ENCODE data around the gene MSL1.

DNA sequence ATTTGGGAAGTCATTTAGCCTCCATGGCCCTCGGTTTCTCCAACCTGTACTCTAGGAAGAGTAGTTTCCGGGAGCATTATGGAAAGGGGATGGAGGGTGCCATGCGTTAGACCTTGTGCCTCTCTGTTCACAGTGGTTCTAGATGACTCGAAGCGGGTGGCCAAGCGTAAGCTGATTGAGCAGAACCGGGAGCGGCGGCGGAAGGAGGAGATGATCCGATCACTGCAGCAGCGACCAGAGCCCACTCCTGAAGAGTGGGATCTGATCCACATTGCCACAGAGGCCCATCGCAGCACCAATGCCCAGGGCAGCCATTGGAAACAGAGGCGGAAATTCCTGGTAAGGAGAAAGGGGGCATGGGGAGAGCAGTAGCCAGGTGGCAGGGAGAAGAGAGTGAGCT is 37.3 kb upstream of the MSL1 start:
- TF ChIP-seq NCOR1 (IDR thresholded peaks at IDR 0.05; ENCODE audit: borderline replicate concordance, low read length) = no peak
- no peak for TF ChIP-seq ZNF7 (CRISPR knock-in tag; IDR thresholded peaks at IDR 0.05)
- no peak for TF ChIP-seq ZEB1 (IDR thresholded peaks at IDR 0.05; ENCODE audit: insufficient replicate concordance, low read depth)
- TF ChIP-seq, protein P1, sequence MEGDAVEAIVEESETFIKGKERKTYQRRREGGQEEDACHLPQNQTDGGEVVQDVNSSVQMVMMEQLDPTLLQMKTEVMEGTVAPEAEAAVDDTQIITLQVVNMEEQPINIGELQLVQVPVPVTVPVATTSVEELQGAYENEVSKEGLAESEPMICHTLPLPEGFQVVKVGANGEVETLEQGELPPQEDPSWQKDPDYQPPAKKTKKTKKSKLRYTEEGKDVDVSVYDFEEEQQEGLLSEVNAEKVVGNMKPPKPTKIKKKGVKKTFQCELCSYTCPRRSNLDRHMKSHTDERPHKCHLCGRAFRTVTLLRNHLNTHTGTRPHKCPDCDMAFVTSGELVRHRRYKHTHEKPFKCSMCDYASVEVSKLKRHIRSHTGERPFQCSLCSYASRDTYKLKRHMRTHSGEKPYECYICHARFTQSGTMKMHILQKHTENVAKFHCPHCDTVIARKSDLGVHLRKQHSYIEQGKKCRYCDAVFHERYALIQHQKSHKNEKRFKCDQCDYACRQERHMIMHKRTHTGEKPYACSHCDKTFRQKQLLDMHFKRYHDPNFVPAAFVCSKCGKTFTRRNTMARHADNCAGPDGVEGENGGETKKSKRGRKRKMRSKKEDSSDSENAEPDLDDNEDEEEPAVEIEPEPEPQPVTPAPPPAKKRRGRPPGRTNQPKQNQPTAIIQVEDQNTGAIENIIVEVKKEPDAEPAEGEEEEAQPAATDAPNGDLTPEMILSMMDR (CRISPR knock-in tag; IDR thresholded peaks at IDR 0.05) = no peak
- no peak for TF ChIP-seq PTBP1 (IDR thresholded peaks at IDR 0.05; ENCODE audit: low read depth, low read length, poor library complexity, severe bottlenecking)
- TF ChIP-seq ZNF546 (CRISPR knock-in tag; conservative IDR thresholded peaks at IDR 0.05) = no peak
- no peak for TF ChIP-seq ZNF724P (CRISPR knock-in tag; IDR thresholded peaks at IDR 0.05; ENCODE audit: borderline replicate concordance)
- no peak for TF ChIP-seq ASH2L (IDR thresholded peaks at IDR 0.05; ENCODE audit: insufficient read length, low read depth, low read length)
- TF ChIP-seq, protein P2, sequence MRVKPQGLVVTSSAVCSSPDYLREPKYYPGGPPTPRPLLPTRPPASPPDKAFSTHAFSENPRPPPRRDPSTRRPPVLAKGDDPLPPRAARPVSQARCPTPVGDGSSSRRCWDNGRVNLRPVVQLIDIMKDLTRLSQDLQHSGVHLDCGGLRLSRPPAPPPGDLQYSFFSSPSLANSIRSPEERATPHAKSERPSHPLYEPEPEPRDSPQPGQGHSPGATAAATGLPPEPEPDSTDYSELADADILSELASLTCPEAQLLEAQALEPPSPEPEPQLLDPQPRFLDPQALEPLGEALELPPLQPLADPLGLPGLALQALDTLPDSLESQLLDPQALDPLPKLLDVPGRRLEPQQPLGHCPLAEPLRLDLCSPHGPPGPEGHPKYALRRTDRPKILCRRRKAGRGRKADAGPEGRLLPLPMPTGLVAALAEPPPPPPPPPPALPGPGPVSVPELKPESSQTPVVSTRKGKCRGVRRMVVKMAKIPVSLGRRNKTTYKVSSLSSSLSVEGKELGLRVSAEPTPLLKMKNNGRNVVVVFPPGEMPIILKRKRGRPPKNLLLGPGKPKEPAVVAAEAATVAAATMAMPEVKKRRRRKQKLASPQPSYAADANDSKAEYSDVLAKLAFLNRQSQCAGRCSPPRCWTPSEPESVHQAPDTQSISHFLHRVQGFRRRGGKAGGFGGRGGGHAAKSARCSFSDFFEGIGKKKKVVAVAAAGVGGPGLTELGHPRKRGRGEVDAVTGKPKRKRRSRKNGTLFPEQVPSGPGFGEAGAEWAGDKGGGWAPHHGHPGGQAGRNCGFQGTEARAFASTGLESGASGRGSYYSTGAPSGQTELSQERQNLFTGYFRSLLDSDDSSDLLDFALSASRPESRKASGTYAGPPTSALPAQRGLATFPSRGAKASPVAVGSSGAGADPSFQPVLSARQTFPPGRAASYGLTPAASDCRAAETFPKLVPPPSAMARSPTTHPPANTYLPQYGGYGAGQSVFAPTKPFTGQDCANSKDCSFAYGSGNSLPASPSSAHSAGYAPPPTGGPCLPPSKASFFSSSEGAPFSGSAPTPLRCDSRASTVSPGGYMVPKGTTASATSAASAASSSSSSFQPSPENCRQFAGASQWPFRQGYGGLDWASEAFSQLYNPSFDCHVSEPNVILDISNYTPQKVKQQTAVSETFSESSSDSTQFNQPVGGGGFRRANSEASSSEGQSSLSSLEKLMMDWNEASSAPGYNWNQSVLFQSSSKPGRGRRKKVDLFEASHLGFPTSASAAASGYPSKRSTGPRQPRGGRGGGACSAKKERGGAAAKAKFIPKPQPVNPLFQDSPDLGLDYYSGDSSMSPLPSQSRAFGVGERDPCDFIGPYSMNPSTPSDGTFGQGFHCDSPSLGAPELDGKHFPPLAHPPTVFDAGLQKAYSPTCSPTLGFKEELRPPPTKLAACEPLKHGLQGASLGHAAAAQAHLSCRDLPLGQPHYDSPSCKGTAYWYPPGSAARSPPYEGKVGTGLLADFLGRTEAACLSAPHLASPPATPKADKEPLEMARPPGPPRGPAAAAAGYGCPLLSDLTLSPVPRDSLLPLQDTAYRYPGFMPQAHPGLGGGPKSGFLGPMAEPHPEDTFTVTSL (CRISPR knock-in tag; IDR thresholded peaks at IDR 0.05; ENCODE audit: borderline replicate concordance) = no peak
- TF ChIP-seq ZNF569 (CRISPR knock-in tag; IDR thresholded peaks at IDR 0.05; ENCODE audit: borderline replicate concordance) = no peak
- no peak for TF ChIP-seq FOSL1 (CRISPR knock-in tag; IDR thresholded peaks at IDR 0.05; ENCODE audit: borderline replicate concordance)
- TF ChIP-seq LCORL (IDR thresholded peaks at IDR 0.05) = no peak
- no peak for TF ChIP-seq LCORL (CRISPR knock-in tag; IDR thresholded peaks at IDR 0.05)
- no peak for TF ChIP-seq TOE1 (CRISPR knock-in tag; IDR thresholded peaks at IDR 0.05)
